WTC11 (cell line): ENCODE measurements around the gene SNX22. TPM values are rescaled to one million over a fixed set of nuclear protein-coding genes. Genes with fewer than 3 reads are reported as not detected.

Experiments used
- ATAC-seq: fragments of 200-7000 bp; cut with Tn5 transposase; 2 replicates; pipeline ENCODE4 v1.10.0; 2021; ENCODE audit warnings: mild to moderate bottlenecking, moderate library complexity
- CTCF ChIA-PET: fragments of 300-600 bp; sonication (Branson Sonifier 250); formaldehyde crosslinking; loops from one replicate; lab custom pipeline; 2021; ENCODE audit warnings: antibody characterized with exemption; lab: Charles Lee
- POLR2A ChIA-PET: fragments of 350-600 bp; sonication (Branson Sonifier 250); formaldehyde crosslinking; loops from one replicate; lab custom pipeline; 2021; ENCODE audit warnings: antibody characterized with exemption; lab: Charles Lee
- DNase-seq: peaks from one replicate; pipeline ENCODE4 v3.0.0; 2021; ENCODE audit warnings: low spot score
- H3K27ac Mint-ChIP-seq: 2 replicates; pipeline ENCODE4 v1.8.0; 2021; ENCODE audit warnings: mixed read lengths
- H3K27me3 Mint-ChIP-seq: 2 replicates; pipeline ENCODE4 v1.8.0; 2021; ENCODE audit warnings: low read depth, mild to moderate bottlenecking, moderate library complexity, mixed read lengths
- H3K36me3 Mint-ChIP-seq: 2 replicates; pipeline ENCODE4 v1.8.0; 2021; ENCODE audit warnings: mixed read lengths
- H3K4me1 Mint-ChIP-seq: 2 replicates; pipeline ENCODE4 v1.8.0; 2022; ENCODE audit warnings: mixed read lengths
- H3K4me3 Mint-ChIP-seq: 2 replicates; pipeline ENCODE4 v1.8.0; 2021; ENCODE audit warnings: mild to moderate bottlenecking, moderate library complexity, mixed read lengths
- H3K9me3 Mint-ChIP-seq: 2 replicates; pipeline ENCODE4 v1.8.0; 2021; ENCODE audit warnings: mixed read lengths
- E2F4 ChIP-seq: sonication (generic); formaldehyde crosslinking; IDR thresholded peaks from 2 replicates; pipeline ENCODE4 v1.8.1; 2022; ENCODE audit warnings: low read depth, mild to moderate bottlenecking, moderate library complexity, missing genetic modification reagents, borderline replicate concordance
- ELF4 ChIP-seq: sonication (generic); formaldehyde crosslinking; IDR thresholded peaks from 2 replicates; pipeline ENCODE4 v1.8.1; 2022; ENCODE audit warnings: low read depth, mild to moderate bottlenecking, moderate library complexity, missing genetic modification reagents
- FOXJ3 ChIP-seq: sonication (generic); formaldehyde crosslinking; IDR thresholded peaks from 2 replicates; pipeline ENCODE4 v1.9.0; 2021; ENCODE audit warnings: missing genetic modification reagents, mild to moderate bottlenecking, borderline replicate concordance
- GTF2I ChIP-seq: fragments of 250-450 bp; sonication (Bioruptor Pico); conservative IDR thresholded peaks from 2 replicates; pipeline ENCODE4 v1.4.0; 2021; ENCODE audit warnings: mild to moderate bottlenecking
- IRF2 ChIP-seq: sonication (generic); formaldehyde crosslinking; IDR thresholded peaks from 2 replicates; pipeline ENCODE4 v1.8.0; 2022; ENCODE audit warnings: low read depth, missing genetic modification reagents, borderline replicate concordance
- KAT7 ChIP-seq: sonication (generic); formaldehyde crosslinking; IDR thresholded peaks from 2 replicates; pipeline ENCODE4 v1.8.1; 2023; ENCODE audit warnings: missing genetic modification reagents, mild to moderate bottlenecking, borderline replicate concordance
- MLX ChIP-seq: sonication (generic); formaldehyde crosslinking; IDR thresholded peaks from 2 replicates; pipeline ENCODE4 v1.8.1; 2023; ENCODE audit warnings: mild to moderate bottlenecking, missing genetic modification reagents, moderate library complexity
- MYBL2 ChIP-seq: sonication (generic); formaldehyde crosslinking; IDR thresholded peaks from 2 replicates; pipeline ENCODE4 v1.8.1; 2023; ENCODE audit warnings: mild to moderate bottlenecking, moderate library complexity, missing genetic modification reagents
- NFYB ChIP-seq: sonication (generic); formaldehyde crosslinking; conservative IDR thresholded peaks from 2 replicates; pipeline ENCODE4 v1.8.0; 2022; ENCODE audit warnings: low read depth, missing genetic modification reagents
- NR3C1 ChIP-seq: sonication (generic); formaldehyde crosslinking; conservative IDR thresholded peaks from 2 replicates; pipeline ENCODE4 v1.8.1; 2023; ENCODE audit warnings: low read depth, mild to moderate bottlenecking, missing genetic modification reagents
- RORB ChIP-seq: fragments of 250-450 bp; sonication (Bioruptor Pico); IDR thresholded peaks from 2 replicates; pipeline ENCODE4 v1.9.0; 2021; ENCODE audit warnings: mild to moderate bottlenecking
- SP1 ChIP-seq: sonication (generic); formaldehyde crosslinking; conservative IDR thresholded peaks from 2 replicates; pipeline ENCODE4 v1.8.1; 2022; ENCODE audit warnings: missing genetic modification reagents
- TEAD4 ChIP-seq: sonication (generic); formaldehyde crosslinking; IDR thresholded peaks from 2 replicates; pipeline ENCODE4 v1.8.0; 2022; ENCODE audit warnings: mild to moderate bottlenecking, missing genetic modification reagents
- ZNF121 ChIP-seq: sonication (generic); formaldehyde crosslinking; IDR thresholded peaks from 2 replicates; pipeline ENCODE4 v1.8.0; 2023; ENCODE audit warnings: missing genetic modification reagents
- ZNF317 ChIP-seq: sonication (generic); formaldehyde crosslinking; IDR thresholded peaks from 2 replicates; pipeline ENCODE4 v1.8.1; 2023; ENCODE audit warnings: low read depth, mild to moderate bottlenecking, moderate library complexity, missing genetic modification reagents, borderline replicate concordance
- ZNF671 ChIP-seq: fragments of 250-450 bp; sonication (Bioruptor Pico); IDR thresholded peaks from 2 replicates; pipeline ENCODE4 v1.8.0; 2021; ENCODE audit warnings: mild to moderate bottlenecking
- total RNA-seq: library from RNA; stranded (reverse); gene quantifications from 3 replicates; pipeline ENCODE4 v1.2.3, GENCODE V29; 2021
- TF ChIP-seq, protein P1 (sequence below): sonication (generic); formaldehyde crosslinking; IDR thresholded peaks from 2 replicates; pipeline ENCODE4 v1.8.1; 2023; ENCODE audit warnings: mild to moderate bottlenecking, missing genetic modification reagents
- TF ChIP-seq, protein P2 (sequence below): fragments of 250-450 bp; sonication (Bioruptor Pico); IDR thresholded peaks from 2 replicates; pipeline ENCODE4 v1.9.0; 2021; ENCODE audit warnings: mild to moderate bottlenecking, borderline replicate concordance
- TF ChIP-seq, protein P3 (sequence below): sonication (generic); formaldehyde crosslinking; IDR thresholded peaks from 2 replicates; pipeline ENCODE4 v1.8.0; 2022; ENCODE audit warnings: mild to moderate bottlenecking, missing genetic modification reagents
- TF ChIP-seq, protein P4 (sequence below): sonication (generic); formaldehyde crosslinking; IDR thresholded peaks from 2 replicates; pipeline ENCODE4 v1.8.1; 2023; ENCODE audit warnings: mild to moderate bottlenecking, missing genetic modification reagents, moderate library complexity
- TF ChIP-seq, protein P5 (sequence below): sonication (generic); formaldehyde crosslinking; IDR thresholded peaks from 2 replicates; pipeline ENCODE4 v1.8.1; 2022; ENCODE audit warnings: mild to moderate bottlenecking, missing genetic modification reagents, moderate library complexity, borderline replicate concordance

Gene SNX22
- total RNA-seq, 1 experiment from 2014 or later, result 5.9 TPM

DNA sequence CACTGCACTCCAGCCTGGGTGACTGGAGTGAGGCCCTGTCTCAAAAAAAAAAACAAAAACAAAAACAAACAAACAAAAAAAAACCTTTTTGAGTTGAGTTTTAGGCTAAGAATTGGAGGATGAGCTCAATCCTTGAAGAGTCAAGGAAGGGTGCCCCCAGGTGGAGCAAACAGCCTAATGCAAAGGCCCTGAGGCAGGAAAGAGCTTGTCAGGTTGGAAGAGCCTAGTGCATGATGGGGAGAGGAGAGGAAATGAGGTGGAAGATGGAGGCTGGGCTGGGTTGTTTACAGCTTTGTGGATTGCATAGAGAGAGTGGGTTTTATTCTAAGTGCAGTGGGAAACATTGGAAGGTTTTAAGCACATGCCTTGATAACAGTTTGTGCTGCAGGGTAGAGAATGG, 2.1 kb upstream of the SNX22 start:
- POLR2A ChIA-PET, result no interaction called here
- no peak for DNase-seq

GRCh38 chr15:64149893-64150578, 1.5 kb upstream of the SNX22 start:
- CTCF ChIA-PET, result interaction anchor here (0.7 to 1.7 kb wide), 13 partner anchors 12 to 540 kb away, joined by 3 to 15 read pairs (median 4); partner anchors contain the start of genes PPIB and SNX1
- H3K27ac Mint-ChIP-seq, result no peak overlapping the region

More for the DNA sequence above, 2.1 kb upstream of the SNX22 start:
- H3K27me3 Mint-ChIP-seq, result peaks cover 32% of the 10 kb centered on the region
- no peak overlapping the region for H3K4me3 Mint-ChIP-seq
- peaks cover 19% of the 10 kb centered on the region for H3K4me1 Mint-ChIP-seq
- H3K27ac Mint-ChIP-seq, result no peak overlapping the region
- ATAC-seq, result no peak
- TF ChIP-seq ELF4 (CRISPR knock-in tag), result no peak
- no peak for TF ChIP-seq NR3C1
- TF ChIP-seq ZNF671 (CRISPR knock-in tag), result no peak
- no peak for TF ChIP-seq SP1
- TF ChIP-seq GTF2I (CRISPR knock-in tag), result peak; percentile 71; the same call in 1 of the 2 replicates
- TF ChIP-seq FOXJ3 (CRISPR knock-in tag), result no peak
- TF ChIP-seq, protein P1, sequence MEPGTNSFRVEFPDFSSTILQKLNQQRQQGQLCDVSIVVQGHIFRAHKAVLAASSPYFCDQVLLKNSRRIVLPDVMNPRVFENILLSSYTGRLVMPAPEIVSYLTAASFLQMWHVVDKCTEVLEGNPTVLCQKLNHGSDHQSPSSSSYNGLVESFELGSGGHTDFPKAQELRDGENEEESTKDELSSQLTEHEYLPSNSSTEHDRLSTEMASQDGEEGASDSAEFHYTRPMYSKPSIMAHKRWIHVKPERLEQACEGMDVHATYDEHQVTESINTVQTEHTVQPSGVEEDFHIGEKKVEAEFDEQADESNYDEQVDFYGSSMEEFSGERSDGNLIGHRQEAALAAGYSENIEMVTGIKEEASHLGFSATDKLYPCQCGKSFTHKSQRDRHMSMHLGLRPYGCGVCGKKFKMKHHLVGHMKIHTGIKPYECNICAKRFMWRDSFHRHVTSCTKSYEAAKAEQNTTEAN, result no peak
- TF ChIP-seq, protein P2, sequence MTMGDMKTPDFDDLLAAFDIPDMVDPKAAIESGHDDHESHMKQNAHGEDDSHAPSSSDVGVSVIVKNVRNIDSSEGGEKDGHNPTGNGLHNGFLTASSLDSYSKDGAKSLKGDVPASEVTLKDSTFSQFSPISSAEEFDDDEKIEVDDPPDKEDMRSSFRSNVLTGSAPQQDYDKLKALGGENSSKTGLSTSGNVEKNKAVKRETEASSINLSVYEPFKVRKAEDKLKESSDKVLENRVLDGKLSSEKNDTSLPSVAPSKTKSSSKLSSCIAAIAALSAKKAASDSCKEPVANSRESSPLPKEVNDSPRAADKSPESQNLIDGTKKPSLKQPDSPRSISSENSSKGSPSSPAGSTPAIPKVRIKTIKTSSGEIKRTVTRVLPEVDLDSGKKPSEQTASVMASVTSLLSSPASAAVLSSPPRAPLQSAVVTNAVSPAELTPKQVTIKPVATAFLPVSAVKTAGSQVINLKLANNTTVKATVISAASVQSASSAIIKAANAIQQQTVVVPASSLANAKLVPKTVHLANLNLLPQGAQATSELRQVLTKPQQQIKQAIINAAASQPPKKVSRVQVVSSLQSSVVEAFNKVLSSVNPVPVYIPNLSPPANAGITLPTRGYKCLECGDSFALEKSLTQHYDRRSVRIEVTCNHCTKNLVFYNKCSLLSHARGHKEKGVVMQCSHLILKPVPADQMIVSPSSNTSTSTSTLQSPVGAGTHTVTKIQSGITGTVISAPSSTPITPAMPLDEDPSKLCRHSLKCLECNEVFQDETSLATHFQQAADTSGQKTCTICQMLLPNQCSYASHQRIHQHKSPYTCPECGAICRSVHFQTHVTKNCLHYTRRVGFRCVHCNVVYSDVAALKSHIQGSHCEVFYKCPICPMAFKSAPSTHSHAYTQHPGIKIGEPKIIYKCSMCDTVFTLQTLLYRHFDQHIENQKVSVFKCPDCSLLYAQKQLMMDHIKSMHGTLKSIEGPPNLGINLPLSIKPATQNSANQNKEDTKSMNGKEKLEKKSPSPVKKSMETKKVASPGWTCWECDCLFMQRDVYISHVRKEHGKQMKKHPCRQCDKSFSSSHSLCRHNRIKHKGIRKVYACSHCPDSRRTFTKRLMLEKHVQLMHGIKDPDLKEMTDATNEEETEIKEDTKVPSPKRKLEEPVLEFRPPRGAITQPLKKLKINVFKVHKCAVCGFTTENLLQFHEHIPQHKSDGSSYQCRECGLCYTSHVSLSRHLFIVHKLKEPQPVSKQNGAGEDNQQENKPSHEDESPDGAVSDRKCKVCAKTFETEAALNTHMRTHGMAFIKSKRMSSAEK (CRISPR knock-in tag), result no peak
- TF ChIP-seq NFYB (CRISPR knock-in tag), result no peak
- no peak for TF ChIP-seq TEAD4 (CRISPR knock-in tag)
- TF ChIP-seq ZNF121 (CRISPR knock-in tag), result 0 out of 2 replicates have a peak, but pooled peaks have one; percentile 17
- TF ChIP-seq RORB (CRISPR knock-in tag), result no peak
- TF ChIP-seq, protein P3, sequence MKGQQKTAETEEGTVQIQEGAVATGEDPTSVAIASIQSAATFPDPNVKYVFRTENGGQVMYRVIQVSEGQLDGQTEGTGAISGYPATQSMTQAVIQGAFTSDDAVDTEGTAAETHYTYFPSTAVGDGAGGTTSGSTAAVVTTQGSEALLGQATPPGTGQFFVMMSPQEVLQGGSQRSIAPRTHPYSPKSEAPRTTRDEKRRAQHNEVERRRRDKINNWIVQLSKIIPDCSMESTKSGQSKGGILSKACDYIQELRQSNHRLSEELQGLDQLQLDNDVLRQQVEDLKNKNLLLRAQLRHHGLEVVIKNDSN (CRISPR knock-in tag), result no peak
- no peak for TF ChIP-seq IRF2 (CRISPR knock-in tag)
- no peak for TF ChIP-seq KAT7 (CRISPR knock-in tag)
- CTCF ChIA-PET, result interaction anchor here (0.6 to 1.7 kb wide), 17 partner anchors 12 to 876 kb away, joined by 3 to 15 read pairs (median 4); partner anchors contain the start of genes PPIB and SNX1
- H3K36me3 Mint-ChIP-seq, result peaks cover 1% of the 10 kb centered on the region
- no peaks in the 10 kb centered on the region for H3K9me3 Mint-ChIP-seq

More at GRCh38 chr15:64149893-64150578, 1.5 kb upstream of the SNX22 start:
- no peaks in the 10 kb centered on the region for H3K9me3 Mint-ChIP-seq
- no peak for DNase-seq
- TF ChIP-seq, protein P4, sequence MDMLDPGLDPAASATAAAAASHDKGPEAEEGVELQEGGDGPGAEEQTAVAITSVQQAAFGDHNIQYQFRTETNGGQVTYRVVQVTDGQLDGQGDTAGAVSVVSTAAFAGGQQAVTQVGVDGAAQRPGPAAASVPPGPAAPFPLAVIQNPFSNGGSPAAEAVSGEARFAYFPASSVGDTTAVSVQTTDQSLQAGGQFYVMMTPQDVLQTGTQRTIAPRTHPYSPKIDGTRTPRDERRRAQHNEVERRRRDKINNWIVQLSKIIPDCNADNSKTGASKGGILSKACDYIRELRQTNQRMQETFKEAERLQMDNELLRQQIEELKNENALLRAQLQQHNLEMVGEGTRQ (CRISPR knock-in tag), result no peak
- no peak for TF ChIP-seq ZNF317 (CRISPR knock-in tag)
- no peak for TF ChIP-seq KAT7 (CRISPR knock-in tag)
- TF ChIP-seq, protein P5, sequence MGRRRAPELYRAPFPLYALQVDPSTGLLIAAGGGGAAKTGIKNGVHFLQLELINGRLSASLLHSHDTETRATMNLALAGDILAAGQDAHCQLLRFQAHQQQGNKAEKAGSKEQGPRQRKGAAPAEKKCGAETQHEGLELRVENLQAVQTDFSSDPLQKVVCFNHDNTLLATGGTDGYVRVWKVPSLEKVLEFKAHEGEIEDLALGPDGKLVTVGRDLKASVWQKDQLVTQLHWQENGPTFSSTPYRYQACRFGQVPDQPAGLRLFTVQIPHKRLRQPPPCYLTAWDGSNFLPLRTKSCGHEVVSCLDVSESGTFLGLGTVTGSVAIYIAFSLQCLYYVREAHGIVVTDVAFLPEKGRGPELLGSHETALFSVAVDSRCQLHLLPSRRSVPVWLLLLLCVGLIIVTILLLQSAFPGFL (CRISPR knock-in tag), result no peak
- no peak for TF ChIP-seq E2F4 (CRISPR knock-in tag)
- no peak for TF ChIP-seq NR3C1
- TF ChIP-seq MLX, result no peak
- TF ChIP-seq ELF4 (CRISPR knock-in tag), result no peak
- TF ChIP-seq MYBL2, result no peak
- TF ChIP-seq, all 79 proteins: peak for 0
- POLR2A ChIA-PET, result no interaction called here
- no peak for ATAC-seq
- Mint-ChIP-seq H3K36me3 (peaks cover 3% of the 10 kb centered on the region), H3K4me3 (no peak overlapping the region), H3K27me3 (peaks cover 32% of the 10 kb centered on the region), H3K4me1 (peaks cover 19% of the 10 kb centered on the region)
